Urothelium cell line (cell line): ENCODE data around the gene ARHGEF7.
A peak's percentile ranks its signal among the peaks of the same experiment; 100 is the strongest.
"Not testable (repeated sequence)": the region's sequence is repeated elsewhere in the genome, so short reads cannot be mapped to it uniquely, and the experiment has no call there.

Experiments
- DNase-seq: peaks from one replicate; pipeline ENCODE4 v3.0.0; 2011; ENCODE audit warnings: low spot score, mixed read lengths
- FAIRE-seq: peaks from 2 replicates; lab custom pipeline; 2011; peaks lifted over from hg19 to GRCh38; lab: Jason Lieb, UNC

ARHGEF7 gene

DNA sequence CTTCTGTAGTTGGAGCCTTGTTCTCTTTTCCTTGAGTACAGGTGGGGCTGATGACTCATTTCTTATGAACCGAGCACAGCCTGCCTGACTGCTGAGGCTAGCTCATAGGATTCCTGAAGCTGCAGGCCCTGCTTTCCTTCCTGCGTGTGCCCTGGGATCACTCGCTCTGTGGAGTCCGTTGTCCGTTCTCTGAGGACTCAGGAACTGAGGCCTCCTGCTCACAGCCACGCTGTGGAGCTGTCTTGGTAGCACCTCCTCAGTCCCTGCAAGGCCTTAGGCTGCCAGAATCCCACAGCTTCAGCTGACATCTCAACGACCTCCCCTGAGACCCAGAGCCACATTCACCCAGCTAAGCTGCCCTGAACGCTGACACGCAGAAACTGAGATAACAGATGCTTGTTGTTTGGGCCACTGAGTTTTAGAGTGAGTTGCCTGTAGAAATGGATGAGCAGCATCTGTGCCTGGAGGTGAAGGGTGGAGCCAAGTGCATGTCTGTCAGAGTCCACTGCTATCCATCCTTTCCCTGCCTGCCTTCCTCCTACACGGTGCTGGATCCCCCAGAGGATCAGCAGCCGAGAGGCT lies 72.9 kb downstream of the ARHGEF7 start:
- DNase-seq (peak; percentile 30), FAIRE-seq (no peak)

DNA sequence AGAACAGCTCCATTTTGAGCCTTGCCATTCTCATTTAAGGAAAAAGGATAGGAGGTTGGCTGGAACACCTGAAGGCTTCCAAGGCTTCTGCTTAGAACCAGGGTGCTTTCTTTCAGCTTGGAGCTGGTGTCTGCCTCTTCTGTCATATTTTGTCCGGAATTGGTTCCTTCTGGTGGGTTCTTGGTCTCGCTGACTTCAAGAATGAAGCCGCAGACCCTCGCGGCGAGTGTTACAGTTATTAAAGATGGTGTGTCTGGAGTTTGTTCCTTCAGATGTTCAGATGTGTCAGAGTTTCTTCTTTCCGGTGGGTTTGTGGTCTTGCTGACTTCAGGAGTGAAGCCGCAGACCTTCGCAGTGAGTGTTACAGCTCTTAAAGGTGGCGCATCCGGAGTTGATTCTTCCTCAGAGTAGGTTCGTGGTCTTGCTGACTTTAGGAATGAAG lies 74.0 kb downstream of the ARHGEF7 start:
- DNase-seq, FAIRE-seq: not testable (repeated sequence)

DNA sequence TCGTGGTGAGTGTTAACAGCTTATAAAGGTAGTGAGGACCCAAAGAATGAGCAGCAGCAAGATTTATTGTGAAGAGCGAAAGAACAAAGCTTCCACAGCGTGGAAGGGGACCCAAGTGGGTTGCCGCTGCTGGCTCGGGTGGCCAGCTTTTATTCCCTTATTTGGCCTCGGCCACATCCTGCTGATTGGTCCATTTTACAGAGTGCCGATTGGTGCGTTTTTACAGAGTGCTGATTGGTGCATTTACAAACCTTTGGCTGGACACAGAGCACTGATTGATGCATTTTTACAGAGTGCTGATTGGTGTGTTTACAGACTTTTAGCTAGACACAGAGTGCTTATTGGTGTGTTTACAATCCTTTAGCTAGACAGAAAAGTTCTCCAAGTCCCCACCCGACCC lies 74.4 kb downstream of the ARHGEF7 start:
- not testable (repeated sequence) for FAIRE-seq, DNase-seq

DNA sequence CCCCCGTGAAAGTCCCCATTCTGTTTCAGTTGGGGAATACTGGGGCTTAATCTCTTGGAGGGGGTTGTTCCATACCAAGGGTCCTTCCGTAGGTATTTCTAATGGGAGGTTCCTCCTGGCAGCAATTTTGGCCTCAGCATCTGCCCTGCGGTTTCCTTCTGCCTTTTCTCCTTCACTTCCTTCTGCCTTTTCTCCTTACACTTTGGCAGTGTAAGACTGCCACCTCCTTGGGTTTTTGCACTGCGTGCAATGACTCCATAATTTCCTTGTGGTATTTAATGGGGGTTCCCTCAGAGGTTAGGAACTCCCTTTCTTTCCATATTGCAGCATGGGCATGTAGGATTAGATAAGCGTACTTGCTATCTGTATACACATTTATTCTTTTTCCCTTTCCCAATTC lies 78.1 kb downstream of the ARHGEF7 start:
- DNase-seq, FAIRE-seq: not testable (repeated sequence)

DNA sequence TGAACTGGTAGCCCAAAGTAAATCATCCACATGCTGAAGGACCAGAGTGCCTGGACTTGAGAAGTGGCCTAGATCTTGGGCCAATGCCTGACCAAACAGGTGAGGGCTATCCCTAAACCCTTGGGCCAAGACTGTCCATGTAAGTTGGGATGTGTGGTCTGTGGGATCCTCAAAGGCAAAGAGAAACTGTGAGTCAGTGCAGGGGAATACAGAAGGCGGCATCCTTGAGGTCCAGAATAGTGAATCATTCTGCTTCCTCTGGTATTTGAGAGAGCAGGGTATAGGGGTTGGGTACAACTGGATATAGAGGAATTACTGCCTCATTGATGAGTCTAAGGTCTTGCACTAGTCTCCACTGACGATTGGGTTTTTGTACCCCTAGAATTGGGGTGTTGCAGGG lies 79.5 kb downstream of the ARHGEF7 start:
- peak; percentile 20 for DNase-seq
- not testable (repeated sequence) for FAIRE-seq

DNA sequence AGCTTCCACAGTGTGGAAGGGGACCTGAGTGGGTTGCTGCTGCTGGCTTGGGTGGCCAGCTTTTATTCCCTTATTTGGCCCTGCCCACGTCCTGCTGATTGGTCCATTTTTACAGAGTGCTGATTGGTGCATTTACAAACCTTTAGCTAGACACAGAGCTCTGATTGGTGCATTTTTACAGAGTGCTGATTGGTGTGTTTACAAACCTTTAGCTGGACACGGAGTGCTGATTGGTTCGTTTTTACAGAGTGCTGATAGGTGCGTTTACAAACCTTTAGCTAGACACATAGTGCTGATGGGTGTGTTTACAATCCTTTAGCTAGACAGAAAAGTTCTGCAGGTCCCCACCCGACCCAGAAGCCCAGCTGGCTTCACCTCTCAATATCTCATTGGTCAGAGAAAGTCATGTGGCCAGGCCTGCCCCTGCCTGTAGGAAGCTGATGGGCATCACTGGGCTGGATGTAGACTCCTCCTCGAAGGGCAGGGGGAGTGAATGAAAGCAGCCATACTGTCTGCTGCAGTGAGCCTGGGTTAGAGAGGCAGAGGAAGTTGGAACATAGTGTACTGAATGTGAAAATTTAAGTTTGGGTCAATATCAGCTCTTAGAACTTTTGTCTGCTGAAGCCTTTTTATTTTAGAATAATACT lies 83.7 kb downstream of the ARHGEF7 start:
- DNase-seq, FAIRE-seq: not testable (repeated sequence)

DNA sequence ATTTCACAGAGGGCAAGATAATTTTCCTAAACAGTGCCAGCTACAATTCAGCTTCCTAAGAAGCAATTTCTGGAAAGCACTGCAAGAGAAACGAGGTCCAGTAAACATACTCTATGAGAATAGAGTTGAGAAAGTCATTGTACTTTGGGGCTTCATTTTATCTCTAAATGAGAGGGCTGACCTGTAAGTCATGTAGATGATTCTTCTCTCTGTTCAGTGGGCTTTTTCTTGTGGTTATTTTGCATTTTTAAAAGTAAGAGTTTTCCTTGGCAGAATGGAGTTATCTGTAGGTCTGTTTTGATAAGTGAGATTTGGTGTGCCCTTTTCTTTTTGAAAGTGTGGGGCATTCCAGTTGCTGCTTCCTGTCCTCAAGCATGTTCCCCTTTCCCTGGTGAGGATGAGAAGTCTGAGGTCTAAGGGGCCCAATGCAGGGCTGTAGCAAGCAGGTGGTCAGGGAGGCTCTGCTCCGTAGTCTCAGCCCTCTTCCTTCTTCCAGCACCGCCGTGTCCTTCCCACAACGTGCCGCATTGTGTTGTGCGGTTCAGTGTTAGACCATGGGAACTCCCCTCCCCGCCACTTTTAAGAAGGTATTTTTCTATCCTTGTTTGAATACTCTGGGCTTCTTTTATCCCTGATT lies 86.3 kb downstream of the ARHGEF7 start:
- FAIRE-seq (no peak), DNase-seq (no peak)

DNA sequence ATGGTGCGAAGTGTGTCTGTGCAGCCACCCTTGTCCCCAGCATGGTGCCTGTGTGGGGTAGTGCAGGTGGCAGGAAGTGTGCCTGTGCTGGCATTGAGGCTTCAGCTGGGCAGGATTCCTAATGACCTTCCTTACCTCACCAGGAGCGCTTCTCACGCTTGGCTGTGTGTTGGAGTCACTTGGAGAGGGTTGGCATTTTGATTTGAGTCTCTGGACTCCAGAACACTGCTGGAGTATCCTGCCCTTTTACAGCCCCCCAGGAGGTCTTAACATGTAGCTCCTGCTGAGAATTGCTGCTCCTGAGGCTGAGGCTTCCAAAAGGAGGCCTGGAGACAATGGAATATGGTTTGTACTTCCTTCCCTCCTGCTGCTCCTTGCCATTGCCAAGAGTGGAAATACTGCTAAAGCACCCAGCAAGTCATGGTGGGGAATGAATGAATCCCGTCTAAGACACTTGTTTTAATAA lies 87.1 kb downstream of the ARHGEF7 start:
- DNase-seq: no peak
- no peak for FAIRE-seq

DNA sequence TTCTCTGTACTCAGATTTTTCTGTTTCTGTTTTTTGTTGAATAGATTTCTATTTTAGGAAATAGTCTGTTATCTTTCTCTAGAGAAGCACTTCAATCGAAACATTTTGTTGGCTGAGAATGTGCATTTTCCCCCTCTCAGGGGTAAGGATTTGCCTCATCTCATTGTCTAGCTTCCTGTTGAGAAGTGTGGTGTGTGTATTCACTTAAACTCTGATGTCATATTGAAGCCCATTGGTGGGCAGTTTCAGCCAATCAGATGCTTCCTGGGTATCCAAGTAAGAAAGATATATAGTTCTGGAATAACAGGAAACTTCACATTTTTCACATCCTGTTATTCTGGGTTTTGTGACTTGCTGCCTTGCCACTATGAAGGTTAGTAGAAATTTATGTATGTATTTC lies 87.6 kb downstream of the ARHGEF7 start:
- DNase-seq: no peak
- no peak for FAIRE-seq

DNA sequence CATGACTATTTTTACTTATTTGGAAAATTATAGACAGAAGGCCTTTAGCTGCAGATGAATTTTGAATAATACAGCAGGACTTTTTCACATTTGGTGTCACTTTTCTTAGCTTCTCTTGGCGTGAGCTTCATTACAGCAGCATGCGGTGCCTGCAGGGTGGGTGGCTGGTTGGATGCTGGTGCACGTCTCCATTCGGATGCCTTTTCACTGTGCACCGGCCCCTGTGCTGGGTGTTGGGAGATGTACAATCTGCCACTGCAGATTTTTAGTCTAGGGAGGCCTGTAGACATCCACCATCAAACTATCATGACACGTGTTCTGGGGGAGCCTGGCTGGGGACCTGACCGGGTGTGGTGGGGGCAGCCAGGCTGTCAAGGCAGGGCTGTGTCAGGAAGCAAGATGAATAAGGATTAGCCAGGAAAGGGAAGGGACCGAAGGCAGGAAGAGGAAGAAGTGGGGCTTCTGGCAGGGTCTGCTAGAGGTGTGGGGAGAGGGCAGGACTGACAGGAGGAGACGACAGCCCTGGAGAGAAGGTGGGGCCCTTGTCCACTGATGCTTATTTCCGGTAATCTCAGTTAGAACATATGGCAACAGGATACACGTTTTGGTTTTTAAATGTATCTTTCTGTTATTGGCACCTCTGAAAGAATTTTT lies 88.8 kb downstream of the ARHGEF7 start:
- FAIRE-seq: no peak

DNA sequence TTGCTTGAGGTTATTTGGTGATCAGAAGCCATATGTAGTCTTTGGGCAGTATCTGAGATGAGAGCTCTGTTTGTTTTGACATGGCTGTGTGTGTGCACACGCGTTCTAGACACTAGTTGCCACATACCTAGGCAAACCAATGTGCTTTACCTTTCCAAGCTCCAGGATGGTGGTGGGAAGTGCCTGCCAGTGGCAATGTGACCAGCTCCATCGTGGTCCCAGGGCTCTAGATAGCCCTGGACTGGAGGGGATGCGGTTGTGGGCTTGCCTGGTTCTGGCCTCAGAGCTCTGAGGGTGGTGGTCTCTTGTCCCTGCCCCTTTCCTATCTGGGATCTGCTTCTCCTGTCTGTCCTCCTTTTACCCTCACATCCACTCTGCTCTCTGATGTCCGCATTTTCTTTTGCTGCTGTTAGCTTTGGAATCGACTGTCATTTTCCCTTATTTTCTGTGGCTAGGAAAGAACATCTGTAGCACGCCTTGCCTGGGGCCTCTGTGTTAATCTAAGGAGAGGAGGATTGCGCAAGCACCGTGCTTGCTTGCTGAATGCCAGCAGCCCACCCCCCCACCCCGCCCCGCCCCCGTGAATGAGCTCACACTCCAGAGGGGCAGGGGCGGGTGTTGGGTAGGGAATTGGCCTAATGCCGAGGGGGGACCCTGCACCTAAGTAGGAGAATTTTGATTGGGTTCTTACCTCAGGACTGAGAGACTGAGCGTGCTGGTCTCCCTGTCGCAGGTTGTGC lies 89.5 kb downstream of the ARHGEF7 start:
- DNase-seq (peak; percentile 18), FAIRE-seq (no peak)

More for the DNA sequence above, 88.8 kb downstream of the ARHGEF7 start:
- DNase-seq: no peak

DNA sequence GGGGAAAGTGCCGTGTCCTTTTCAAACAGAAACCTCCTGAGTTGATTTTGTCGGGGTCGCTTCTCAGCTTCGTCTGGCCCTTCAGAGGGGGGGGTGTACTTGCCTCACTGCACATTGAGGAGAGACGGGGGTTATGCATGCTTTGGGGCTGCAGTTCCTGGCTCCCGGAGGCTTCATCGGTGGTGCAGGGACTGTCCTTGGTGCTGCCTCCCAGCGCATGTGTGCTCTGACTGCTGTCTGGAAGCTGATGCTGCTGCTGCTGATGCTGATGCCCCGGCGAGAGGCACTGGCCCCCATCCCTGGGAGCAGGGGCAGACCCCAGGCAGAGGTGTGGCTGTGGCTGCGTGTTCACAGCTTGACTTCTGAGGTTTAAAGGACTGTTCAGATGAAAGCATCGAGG lies 91.0 kb downstream of the ARHGEF7 start:
- FAIRE-seq (no peak), DNase-seq (no peak)

DNA sequence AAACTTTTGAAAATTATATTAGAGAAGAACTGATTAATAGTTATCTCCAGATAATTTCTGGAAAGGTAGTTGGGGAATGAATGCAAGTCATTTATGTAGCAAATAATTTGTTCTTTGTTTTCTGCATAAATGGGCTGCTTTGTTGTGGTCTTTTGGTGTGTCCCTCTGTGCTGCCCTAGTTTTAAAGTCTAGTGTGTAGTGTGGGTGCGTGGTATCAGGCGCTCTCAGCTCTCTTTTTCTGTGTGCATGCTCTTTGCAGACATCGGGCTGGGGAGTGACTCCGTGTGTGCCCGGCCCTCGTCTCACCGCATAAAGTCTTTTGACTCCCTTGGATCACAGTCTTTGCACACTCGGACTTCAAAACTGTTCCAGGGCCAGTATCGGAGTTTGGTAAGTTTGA lies 94.5 kb downstream of the ARHGEF7 start:
- DNase-seq (no peak), FAIRE-seq (no peak)

DNA sequence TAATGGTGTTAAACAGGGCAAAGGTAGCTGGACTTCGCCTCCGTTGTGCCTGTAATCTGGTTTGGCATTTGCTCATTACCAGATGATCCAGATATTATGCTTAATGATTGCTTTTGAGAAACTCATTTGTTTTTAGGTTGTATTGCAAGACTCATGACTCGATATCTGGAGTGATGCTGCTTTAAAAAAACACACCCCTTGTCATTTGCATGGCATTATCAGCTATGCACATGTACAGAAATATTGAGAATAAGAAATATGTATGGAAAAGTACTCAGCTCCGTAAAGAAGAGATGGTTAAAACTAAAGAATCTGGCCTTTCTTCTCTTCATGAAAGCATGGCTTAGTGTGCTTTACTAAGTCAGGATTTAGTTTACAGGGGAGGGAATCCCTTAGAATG lies 95.0 kb downstream of the ARHGEF7 start:
- DNase-seq: no peak
- no peak for FAIRE-seq

DNA sequence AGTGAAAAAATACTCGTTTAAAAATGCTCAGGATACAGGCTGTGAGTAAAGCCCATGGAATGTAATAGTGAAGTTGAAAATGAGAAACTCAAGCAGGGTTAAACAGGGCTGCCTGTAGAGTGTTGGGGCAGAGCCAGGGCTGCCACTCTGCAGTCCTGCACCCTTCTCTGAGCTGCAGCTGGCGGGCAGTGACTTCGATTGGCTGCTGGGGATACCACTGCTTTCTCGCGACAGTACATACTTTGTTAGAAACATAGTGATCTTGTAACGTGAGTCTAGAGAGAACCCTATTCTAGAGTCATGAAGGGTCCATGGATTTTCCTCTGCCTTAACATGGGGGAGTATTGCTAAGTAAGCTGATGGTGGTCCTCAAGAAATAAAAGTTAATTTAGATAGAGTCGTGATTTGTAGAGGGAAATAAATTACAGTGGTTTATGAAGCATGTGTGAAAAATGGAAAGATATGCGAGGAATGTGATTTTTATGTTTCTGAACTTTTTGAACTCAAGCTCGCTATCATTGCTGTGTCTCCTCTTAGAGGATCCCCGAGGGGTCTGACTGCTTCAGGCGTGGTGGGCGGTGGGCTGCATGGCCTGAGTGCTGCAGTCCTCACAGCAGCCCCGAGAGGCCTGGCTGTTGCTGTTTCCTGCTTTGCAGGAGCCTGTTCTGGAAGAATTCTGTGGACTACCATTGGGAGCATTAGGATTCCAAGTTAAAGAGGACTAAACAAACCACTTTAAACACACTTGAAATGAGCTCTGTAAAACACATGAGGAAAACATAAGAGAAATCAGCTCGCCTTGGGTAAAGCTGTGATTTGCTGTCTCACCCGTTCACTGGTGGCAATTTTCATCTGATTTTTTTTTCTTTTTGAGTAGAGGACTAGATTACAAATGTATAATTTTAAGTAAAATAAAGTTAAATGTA lies 95.7 kb downstream of the ARHGEF7 start:
- DNase-seq (peak; percentile 72), FAIRE-seq (no peak)

DNA sequence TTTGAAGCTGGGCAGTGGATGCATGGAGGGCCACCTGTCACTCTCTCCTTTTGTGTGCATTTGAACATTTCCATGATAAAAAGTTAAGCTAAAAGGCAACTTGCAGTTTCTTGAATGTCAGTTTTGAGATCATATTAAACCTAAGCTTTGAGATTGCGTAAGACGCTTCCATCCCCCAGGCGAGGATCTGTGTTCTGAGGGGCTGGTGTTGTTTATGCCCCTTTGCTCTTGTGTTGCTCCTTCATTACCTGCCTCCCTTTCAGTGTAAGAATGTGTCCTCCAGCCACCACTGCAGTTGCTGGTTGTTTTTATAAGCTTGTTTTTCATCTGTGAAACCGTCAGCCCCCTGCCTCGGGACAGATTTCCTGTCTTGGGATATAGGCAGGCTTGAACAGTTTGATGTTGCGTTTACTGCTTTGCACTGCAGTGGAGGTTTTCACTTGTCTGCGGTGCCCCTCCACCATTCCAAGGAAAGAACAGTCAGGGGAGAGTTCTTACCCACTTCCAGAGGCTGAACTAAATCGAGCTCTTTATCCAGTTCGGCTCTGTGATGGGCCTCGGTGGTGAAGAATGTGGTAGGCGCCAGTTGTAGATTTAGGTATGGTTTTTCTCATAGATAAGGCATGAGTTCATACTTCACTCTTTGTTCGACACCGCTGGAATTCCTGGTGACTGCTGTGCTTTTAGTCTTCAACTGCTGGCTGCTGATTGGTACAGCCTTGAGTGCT lies 96.8 kb downstream of the ARHGEF7 start:
- FAIRE-seq (no peak), DNase-seq (no peak)

DNA sequence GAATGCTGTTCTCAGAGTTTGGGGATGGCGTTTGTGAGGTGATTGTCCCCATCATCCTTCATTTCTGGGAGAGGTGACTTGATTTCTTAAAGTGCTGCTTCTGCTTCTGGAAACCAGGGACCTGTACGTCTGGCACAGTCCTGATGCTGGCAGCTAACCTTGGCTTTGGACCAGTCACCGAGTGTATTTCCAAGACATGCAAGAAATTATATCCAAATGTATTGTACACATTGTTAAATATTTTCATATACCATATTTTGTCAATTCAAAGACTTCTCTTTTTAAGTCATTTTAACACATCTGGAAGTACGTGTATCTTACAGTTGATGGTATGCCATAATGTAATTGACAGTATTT lies 97.4 kb downstream of the ARHGEF7 start:
- DNase-seq: no peak
- FAIRE-seq: no peak

DNA sequence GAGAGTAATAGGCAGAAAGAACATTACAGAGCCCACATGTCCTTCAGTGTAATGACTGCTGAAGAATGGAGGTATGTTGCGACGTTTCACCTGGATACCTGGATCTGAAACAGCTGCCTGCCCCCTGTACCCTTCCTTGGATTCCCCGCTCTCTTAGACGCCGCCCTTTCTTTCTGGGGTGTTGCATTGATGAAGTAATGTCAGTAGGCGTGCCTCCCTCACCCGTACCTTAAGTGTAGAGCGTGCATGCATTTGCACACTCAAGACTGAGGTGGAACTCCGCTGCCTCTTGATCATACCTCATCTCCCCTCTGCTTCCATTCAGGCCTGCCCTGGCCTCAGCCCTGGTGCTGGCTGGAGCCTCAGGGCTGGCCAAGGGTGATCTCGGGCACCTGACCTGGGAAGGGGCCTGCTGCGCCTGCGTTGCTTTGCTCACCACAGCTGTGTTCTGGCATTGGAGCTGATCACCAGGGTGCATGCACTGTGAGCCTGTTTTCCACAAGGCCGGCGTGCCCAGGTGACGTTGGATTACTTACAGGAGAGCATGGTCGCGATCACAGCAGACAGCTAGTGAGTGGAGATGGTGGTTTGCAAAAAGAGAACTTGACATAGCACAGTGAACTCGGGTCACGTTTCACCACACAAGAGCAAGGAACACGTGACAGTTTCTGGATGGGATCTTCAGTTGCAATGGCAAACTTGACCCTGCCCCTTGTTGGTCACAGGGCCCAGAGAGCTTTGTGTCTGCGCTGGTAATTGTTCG lies 99.0 kb downstream of the ARHGEF7 start:
- DNase-seq (no peak), FAIRE-seq (no peak)
